Keratinocyte (primary cell): ENCODE measurements around the gene BLNK. TPM values are rescaled to one million over a fixed set of nuclear protein-coding genes. Genes with fewer than 3 reads are reported as not detected.

Experiments
- DNase-seq: peaks from one replicate; pipeline ENCODE4 v3.0.0-alpha.2; 2011; ENCODE audit warnings: low read depth, missing footprints, low spot score
- FAIRE-seq: peaks from 2 replicates; lab custom pipeline; 2011; peaks lifted over from hg19 to GRCh38; lab: Jason Lieb, UNC
- H2AFZ ChIP-seq: 2 replicates; pipeline ENCODE4 v1.6.0; 2012; ENCODE audit warnings: low read length, control low read depth, inconsistent platforms; ENCODE audit not compliant: control insufficient read depth
- H3K27ac ChIP-seq: 2 replicates; pipeline ENCODE4 v1.5.1; 2011; ENCODE audit warnings: low read length; ENCODE audit not compliant: control insufficient read depth, insufficient read depth
- H3K27me3 ChIP-seq: 3 replicates; pipeline ENCODE4 v1.6.0; 2011; ENCODE audit warnings: low read length; ENCODE audit not compliant: control insufficient read depth, insufficient read depth; ENCODE audit errors: extremely low read depth
- H3K36me3 ChIP-seq, 2 experiments: 2 replicates in 1 of 2; 3 replicates in 1 of 2; pipeline ENCODE4 v1.5.1; 2011; ENCODE audit warnings: low read length in 2 of 2, mild to moderate bottlenecking in 1 of 2; ENCODE audit not compliant: control insufficient read depth in 2 of 2, insufficient read depth in 2 of 2; ENCODE audit errors: extremely low read depth in 1 of 2
- H3K4me1 ChIP-seq: 3 replicates; pipeline ENCODE4 v1.5.1; 2011; ENCODE audit warnings: low read length; ENCODE audit not compliant: control insufficient read depth, insufficient read depth; ENCODE audit errors: extremely low read depth
- H3K4me2 ChIP-seq: 3 replicates; pipeline ENCODE4 v1.6.0; 2011; ENCODE audit warnings: low read depth, low read length; ENCODE audit not compliant: control insufficient read depth, insufficient read depth; ENCODE audit errors: extremely low read depth
- H3K4me3 ChIP-seq, 3 experiments: fragments of 200-600 bp in 1 of 3; sonication (generic) in 1 of 3; 2 replicates in 2 of 3; 3 replicates in 1 of 3; pipeline ENCODE4 v1.5.1; 2011 to 2016; ENCODE audit warnings: low read length in 3 of 3, mild to moderate bottlenecking in 3 of 3, control low read depth in 2 of 3, inconsistent platforms in 1 of 3, low read depth in 1 of 3, mixed read lengths in 1 of 3, mixed run types in 1 of 3, moderate library complexity in 1 of 3; ENCODE audit not compliant: control insufficient read depth in 2 of 3, insufficient read depth in 2 of 3; ENCODE audit errors: extremely low read depth in 1 of 3
- H3K79me2 ChIP-seq: 2 replicates; pipeline ENCODE4 v1.6.0; 2012; ENCODE audit warnings: low read length; ENCODE audit not compliant: control insufficient read depth, insufficient read depth
- H3K9ac ChIP-seq: 3 replicates; pipeline ENCODE4 v1.6.0; 2011; ENCODE audit warnings: low read length; ENCODE audit not compliant: control insufficient read depth, insufficient read depth; ENCODE audit errors: extremely low read depth
- H3K9me1 ChIP-seq: 3 replicates; pipeline ENCODE4 v1.6.0; 2011; ENCODE audit warnings: low read length; ENCODE audit not compliant: control insufficient read depth, insufficient read depth; ENCODE audit errors: extremely low read depth
- H3K9me3 ChIP-seq: 2 replicates; pipeline ENCODE4 v1.5.1; 2012; ENCODE audit warnings: low read depth, low read length; ENCODE audit not compliant: control insufficient read depth
- H4K20me1 ChIP-seq: 3 replicates; pipeline ENCODE4 v1.6.0; 2011; ENCODE audit warnings: low read length; ENCODE audit not compliant: control insufficient read depth, insufficient read depth; ENCODE audit errors: extremely low read depth
- EZH2 ChIP-seq: IDR thresholded peaks from one replicate; pipeline ENCODE4 v1.6.1; 2012; ENCODE audit warnings: inconsistent platforms, mild to moderate bottlenecking, low read length, moderate library complexity
- dilution Hi-C: fragments of 300-500 bp; cut with MboI; formaldehyde crosslinking; loops from one replicate; pipeline ENCODE4 v1.7.0; 2020; ENCODE audit warnings: low sequenced_read_pairs; ENCODE audit not compliant: extremely low pct_ligation_motif_present
- polyA plus RNA-seq, 5 experiments: library from polyadenylated mRNA; depleted of rRNA in 3 of 5; stranded (reverse) in 3 of 5; stranded (forward) in 1 of 5; unstranded in 1 of 5; fragments of >200 nt; gene quantifications; 1 replicate in 1 of 5; 2 replicates in 3 of 5; 3 replicates in 1 of 5; pipeline versions ENCODE4 v1.2.1 to v1.2.3, GENCODE V29; 2011 to 2012; ENCODE audit warnings: missing spikeins in 2 of 5, low read depth in 1 of 5, low replicate concordance in 1 of 5
- TF ChIP-seq, protein P1 (sequence below), 3 experiments: IDR thresholded peaks in 1 of 3; conservative IDR thresholded peaks in 1 of 3; optimal IDR thresholded peaks in 1 of 3; 2 replicates in 2 of 3; 3 replicates in 1 of 3; pipeline versions ENCODE3 to v1.5.1; 2011; ENCODE audit warnings: low read length in 3 of 3, mild to moderate bottlenecking in 3 of 3, moderate library complexity in 2 of 3, control low read depth in 1 of 3, inconsistent platforms in 1 of 3; ENCODE audit not compliant: insufficient read depth in 2 of 3; ENCODE audit errors: extremely low read depth in 1 of 3

Gene BLNK
- polyA plus RNA-seq, 1 donor (not counting 4 experiments of a cell fraction or from before 2014, with no cell fraction given) = 2.2 TPM

DNA sequence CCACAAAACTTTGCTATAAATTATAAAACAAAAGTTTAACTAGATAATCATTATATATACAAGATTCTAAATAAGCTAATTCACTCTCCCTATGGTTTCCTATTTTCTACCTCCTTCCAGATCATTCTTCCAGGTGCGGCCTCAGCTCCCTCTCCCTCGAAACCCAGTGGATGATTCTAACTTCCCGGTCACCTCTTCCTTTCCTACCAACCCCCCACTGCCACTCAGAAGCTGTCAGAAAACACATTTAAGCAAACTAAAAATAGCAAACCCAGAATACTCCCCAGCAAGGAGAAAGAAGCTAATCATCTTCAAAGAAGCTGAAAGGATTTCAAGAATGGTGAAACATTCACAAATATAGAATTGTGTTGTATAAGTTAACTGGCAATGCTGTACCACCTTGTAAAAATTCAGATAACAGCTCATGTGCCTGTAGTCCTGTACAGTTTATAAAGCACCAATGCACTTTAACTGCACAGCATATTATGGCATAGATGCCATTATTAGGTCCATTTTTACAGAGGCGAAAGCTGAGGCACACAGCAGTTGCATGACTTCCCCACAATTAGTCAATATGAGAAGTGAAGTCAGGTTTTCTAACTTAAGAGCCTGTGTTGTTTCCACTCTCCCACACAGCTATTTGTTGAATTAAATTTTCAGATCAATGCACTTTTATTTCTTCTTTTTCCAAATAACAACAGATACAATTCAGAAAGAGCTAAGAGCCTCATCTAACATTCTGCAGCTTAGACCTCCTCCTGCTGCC is 19.2 kb upstream of the BLNK start:
- no peaks in the 10 kb centered on the region for H3K9me3 ChIP-seq
- no peak for DNase-seq
- dilution Hi-C loops = no loop called here

DNA sequence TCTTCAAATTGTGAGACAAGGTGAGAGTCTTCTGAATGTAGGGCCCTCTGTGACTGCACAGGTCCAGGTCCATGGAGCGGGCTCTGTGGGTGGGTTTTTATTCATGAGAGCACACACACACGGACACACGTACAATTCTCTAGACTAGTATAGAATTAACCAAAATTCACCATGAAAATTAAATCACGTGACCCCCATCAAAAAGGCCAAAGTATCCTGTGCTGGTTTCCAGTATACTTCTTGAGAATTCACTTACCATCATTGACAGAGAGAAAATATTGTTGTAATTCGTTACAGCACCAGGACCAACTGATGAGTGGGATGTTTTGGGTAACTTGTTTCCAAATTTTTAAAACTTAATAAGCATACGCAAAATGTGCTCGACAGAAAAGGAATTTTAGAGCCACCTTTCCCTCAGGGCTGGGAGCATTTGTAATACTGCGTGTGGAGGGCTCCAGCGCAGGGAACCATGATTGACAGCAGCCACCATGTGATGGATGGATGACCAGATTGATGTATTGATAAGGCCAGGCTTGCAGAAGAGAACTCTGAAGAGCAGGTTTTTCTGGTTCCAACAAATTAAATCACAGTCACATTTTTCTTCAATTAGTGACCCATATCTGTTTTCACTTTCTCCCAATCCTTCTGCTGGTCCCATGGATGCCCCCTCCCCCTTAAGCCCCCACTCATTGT is 18.0 kb upstream of the BLNK start:
- dilution Hi-C loops = no loop called here
- Histone ChIP-seq H3K9me1 (no peaks in the 10 kb centered on the region), H3K79me2 (no peaks in the 10 kb centered on the region), H3K4me1 (peaks cover 6% of the 10 kb centered on the region), H3K4me2 (no peak overlapping the region), H4K20me1 (no peaks in the 10 kb centered on the region), H2AFZ (no peak overlapping the region), H3K9me3 (no peaks in the 10 kb centered on the region), H3K4me3 (no peak overlapping the region), H3K36me3 (no peaks in the 10 kb centered on the region), H3K27ac (no peak overlapping the region), H3K9ac (no peak overlapping the region), H3K27me3 (no peaks in the 10 kb centered on the region)
- no peak for FAIRE-seq
- DNase-seq = no peak
- TF ChIP-seq EZH2 = no peak
- TF ChIP-seq, protein P1, sequence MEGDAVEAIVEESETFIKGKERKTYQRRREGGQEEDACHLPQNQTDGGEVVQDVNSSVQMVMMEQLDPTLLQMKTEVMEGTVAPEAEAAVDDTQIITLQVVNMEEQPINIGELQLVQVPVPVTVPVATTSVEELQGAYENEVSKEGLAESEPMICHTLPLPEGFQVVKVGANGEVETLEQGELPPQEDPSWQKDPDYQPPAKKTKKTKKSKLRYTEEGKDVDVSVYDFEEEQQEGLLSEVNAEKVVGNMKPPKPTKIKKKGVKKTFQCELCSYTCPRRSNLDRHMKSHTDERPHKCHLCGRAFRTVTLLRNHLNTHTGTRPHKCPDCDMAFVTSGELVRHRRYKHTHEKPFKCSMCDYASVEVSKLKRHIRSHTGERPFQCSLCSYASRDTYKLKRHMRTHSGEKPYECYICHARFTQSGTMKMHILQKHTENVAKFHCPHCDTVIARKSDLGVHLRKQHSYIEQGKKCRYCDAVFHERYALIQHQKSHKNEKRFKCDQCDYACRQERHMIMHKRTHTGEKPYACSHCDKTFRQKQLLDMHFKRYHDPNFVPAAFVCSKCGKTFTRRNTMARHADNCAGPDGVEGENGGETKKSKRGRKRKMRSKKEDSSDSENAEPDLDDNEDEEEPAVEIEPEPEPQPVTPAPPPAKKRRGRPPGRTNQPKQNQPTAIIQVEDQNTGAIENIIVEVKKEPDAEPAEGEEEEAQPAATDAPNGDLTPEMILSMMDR (optimal IDR thresholded peaks at IDR 0.05 in 1 of 3, IDR thresholded peaks at IDR 0.05 in 1 of 3, conservative IDR thresholded peaks at IDR 0.05 in 1 of 3; ENCODE audit: extremely low read depth in 1 of 3, insufficient read depth in 2 of 3, low read length in 3 of 3) = no peak

More for the DNA sequence above, 19.2 kb upstream of the BLNK start:
- Histone ChIP-seq H3K4me2 (no peak overlapping the region), H3K79me2 (no peaks in the 10 kb centered on the region), H3K9ac (no peak overlapping the region), H3K27me3 (peaks cover 6% of the 10 kb centered on the region), H3K9me1 (no peaks in the 10 kb centered on the region), H3K4me1 (peaks cover 6% of the 10 kb centered on the region), H4K20me1 (no peaks in the 10 kb centered on the region), H3K27ac (no peak overlapping the region), H3K36me3 (no peaks in the 10 kb centered on the region), H2AFZ (no peak overlapping the region), H3K4me3 (no peak overlapping the region)
- no peak for FAIRE-seq
- TF ChIP-seq EZH2 = no peak
- TF ChIP-seq, protein P1 (optimal IDR thresholded peaks at IDR 0.05 in 1 of 3, IDR thresholded peaks at IDR 0.05 in 1 of 3, conservative IDR thresholded peaks at IDR 0.05 in 1 of 3; ENCODE audit: extremely low read depth in 1 of 3, insufficient read depth in 2 of 3, low read length in 3 of 3) = no peak
